Ovary (tissue), 3 donors: ENCODE data around the gene POMC.

Experiments
- EP300 ChIP-seq: sonication (generic); formaldehyde crosslinking; IDR thresholded peaks from one replicate; pipeline ENCODE4 v1.6.1; 2017; ENCODE audit warnings: antibody characterized with exemption
- POLR2A ChIP-seq: fragments of 450-650 bp; IDR thresholded peaks from one replicate; pipeline ENCODE4 v1.6.1; 2017; ENCODE audit warnings: antibody characterized with exemption, mild to moderate bottlenecking, moderate library complexity
- TF ChIP-seq, protein P1 (sequence below), 3 donors: fragments of 450-650 bp in 2 of 3; fragments of 200-600 bp in 1 of 3; IDR thresholded peaks; one replicate each; pipeline versions ENCODE4 v1.5.1 to v1.8.0; 2016 to 2022; ENCODE audit warnings: antibody characterized with exemption in 3 of 3, mild to moderate bottlenecking in 1 of 3
- donor health status: DM: no; HTN: no; CAD: no.

DNA sequence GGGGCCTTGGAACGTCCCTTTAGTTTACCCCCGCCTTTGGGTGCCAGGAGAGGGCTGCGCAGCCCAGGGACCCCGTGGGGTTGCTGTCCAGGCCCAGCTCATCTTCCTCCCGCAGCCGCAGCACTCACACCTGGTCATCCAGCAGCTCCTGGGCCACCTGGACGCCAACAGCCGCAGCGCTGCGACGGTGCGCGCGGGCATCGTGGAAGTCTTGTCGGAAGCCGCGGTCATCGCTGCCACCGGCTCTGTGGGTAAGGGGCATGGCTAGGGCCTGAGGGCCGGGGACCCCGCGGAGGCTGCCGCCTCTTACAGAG, 37.2 kb downstream of the POMC start:
- TF ChIP-seq, protein P1, sequence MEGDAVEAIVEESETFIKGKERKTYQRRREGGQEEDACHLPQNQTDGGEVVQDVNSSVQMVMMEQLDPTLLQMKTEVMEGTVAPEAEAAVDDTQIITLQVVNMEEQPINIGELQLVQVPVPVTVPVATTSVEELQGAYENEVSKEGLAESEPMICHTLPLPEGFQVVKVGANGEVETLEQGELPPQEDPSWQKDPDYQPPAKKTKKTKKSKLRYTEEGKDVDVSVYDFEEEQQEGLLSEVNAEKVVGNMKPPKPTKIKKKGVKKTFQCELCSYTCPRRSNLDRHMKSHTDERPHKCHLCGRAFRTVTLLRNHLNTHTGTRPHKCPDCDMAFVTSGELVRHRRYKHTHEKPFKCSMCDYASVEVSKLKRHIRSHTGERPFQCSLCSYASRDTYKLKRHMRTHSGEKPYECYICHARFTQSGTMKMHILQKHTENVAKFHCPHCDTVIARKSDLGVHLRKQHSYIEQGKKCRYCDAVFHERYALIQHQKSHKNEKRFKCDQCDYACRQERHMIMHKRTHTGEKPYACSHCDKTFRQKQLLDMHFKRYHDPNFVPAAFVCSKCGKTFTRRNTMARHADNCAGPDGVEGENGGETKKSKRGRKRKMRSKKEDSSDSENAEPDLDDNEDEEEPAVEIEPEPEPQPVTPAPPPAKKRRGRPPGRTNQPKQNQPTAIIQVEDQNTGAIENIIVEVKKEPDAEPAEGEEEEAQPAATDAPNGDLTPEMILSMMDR (IDR thresholded peaks at IDR 0.05): no peak
- TF ChIP-seq EP300 (no peak), POLR2A (no peak)
